Endothelial cell of umbilical vein (primary cell): ENCODE measurements around the gene SNHG17. TPM values are rescaled to one million over a fixed set of nuclear protein-coding genes. Genes with fewer than 3 reads are reported as not detected.
A peak's percentile ranks its signal among the peaks of the same experiment; 100 is the strongest.

Experiments
- BruUV-seq: library from RNA; stranded (reverse); fragments of 400-500 nt; replicated peaks from 2 replicates; lab custom pipeline; 2021; lab: Mats Ljungman, UMichigan
- CTCF ChIA-PET: fragments of 300-600, 350-600 bp; sonication (Branson Sonifier 250); formaldehyde crosslinking; loops from one replicate; lab custom pipeline; 2021; ENCODE audit warnings: antibody characterized with exemption, inconsistent platforms; lab: Charles Lee
- POLR2A ChIA-PET: fragments of 300-600, 350-600 bp; sonication (Branson Sonifier 250); formaldehyde crosslinking; loops from one replicate; lab custom pipeline; 2021; ENCODE audit warnings: antibody characterized with exemption, inconsistent platforms; lab: Charles Lee
- DNase-seq: peaks from one replicate; pipeline ENCODE4 v3.0.0-alpha.2; 2011; ENCODE audit warnings: low read depth, low spot score
- FAIRE-seq: peaks from 2 replicates; lab custom pipeline; 2011; peaks lifted over from hg19 to GRCh38; lab: Jason Lieb, UNC
- H2AFZ ChIP-seq: 2 replicates; pipeline ENCODE4 v1.6.0; 2012; ENCODE audit warnings: low read depth, low read length, control low read depth, inconsistent platforms
- H3K27ac ChIP-seq: 2 replicates; pipeline ENCODE4 v1.5.1; 2011; ENCODE audit warnings: low read depth, mild to moderate bottlenecking, control low read depth, low read length, moderate library complexity; ENCODE audit not compliant: insufficient read depth
- H3K27me3 ChIP-seq, 2 experiments: 2 replicates each; pipeline versions ENCODE4 v1.6.0 to v1.6.1; 2011; ENCODE audit warnings: low read length in 2 of 2, mixed read lengths in 1 of 2; ENCODE audit not compliant: control insufficient read depth in 2 of 2, insufficient read depth in 2 of 2
- H3K36me3 ChIP-seq, 2 experiments: 2 replicates in 1 of 2; 3 replicates in 1 of 2; pipeline ENCODE4 v1.5.1; 2011; ENCODE audit warnings: low read length in 2 of 2, mild to moderate bottlenecking in 1 of 2, moderate library complexity in 1 of 2; ENCODE audit not compliant: control insufficient read depth in 2 of 2, insufficient read depth in 2 of 2; ENCODE audit errors: extremely low read depth in 1 of 2
- H3K4me1 ChIP-seq: 3 replicates; pipeline ENCODE4 v1.5.1; 2011; ENCODE audit warnings: mild to moderate bottlenecking, low read length; ENCODE audit not compliant: control insufficient read depth, insufficient read depth; ENCODE audit errors: extremely low read depth
- H3K4me2 ChIP-seq: 2 replicates; pipeline ENCODE4 v1.6.1; 2011; ENCODE audit warnings: low read length, control low read depth, mixed read lengths; ENCODE audit not compliant: insufficient read depth
- H3K4me3 ChIP-seq, 3 experiments: fragments of 200-600 bp in 1 of 3; sonication (generic), shearing (Covaris generic) in 1 of 3; replicated peaks in 1 of 3; 2 replicates each; pipeline ENCODE4 v1.5.1; 2011 to 2016; ENCODE audit warnings: control low read depth in 3 of 3, low read length in 3 of 3, mild to moderate bottlenecking in 2 of 3, inconsistent platforms in 1 of 3, low read depth in 1 of 3, moderate library complexity in 1 of 3; ENCODE audit not compliant: insufficient read depth in 1 of 3
- H3K79me2 ChIP-seq: 2 replicates; pipeline ENCODE4 v1.6.0; 2012; ENCODE audit warnings: low read length, inconsistent platforms; ENCODE audit not compliant: control insufficient read depth, insufficient read depth
- H3K9ac ChIP-seq: replicated peaks from 2 replicates; pipeline ENCODE3; 2011; ENCODE audit warnings: low read length, control low read depth; ENCODE audit not compliant: insufficient read depth; ENCODE audit errors: extremely low read depth
- H3K9me1 ChIP-seq: replicated peaks from 3 replicates; pipeline ENCODE4 v1.6.0; 2011; ENCODE audit warnings: mild to moderate bottlenecking, low read length; ENCODE audit not compliant: control insufficient read depth, insufficient read depth; ENCODE audit errors: extremely low read depth
- H3K9me3 ChIP-seq: replicated peaks from 2 replicates; pipeline ENCODE4 v1.5.1; 2012; ENCODE audit warnings: low read length, inconsistent platforms; ENCODE audit not compliant: control insufficient read depth, insufficient read depth
- H4K20me1 ChIP-seq: replicated peaks from 2 replicates; pipeline ENCODE3; 2011; ENCODE audit warnings: mild to moderate bottlenecking, low read length; ENCODE audit not compliant: control insufficient read depth, insufficient read depth; ENCODE audit errors: extremely low read depth
- EZH2 ChIP-seq: IDR thresholded peaks from 2 replicates; pipeline ENCODE4 v1.6.1; 2012; ENCODE audit warnings: borderline replicate concordance, low read depth, mild to moderate bottlenecking, moderate library complexity, low read length, inconsistent platforms; ENCODE audit not compliant: severe bottlenecking
- FOS ChIP-seq: IDR thresholded peaks from 2 replicates; pipeline ENCODE4 v1.6.1; 2011; ENCODE audit warnings: mild to moderate bottlenecking, low read length, moderate library complexity, borderline replicate concordance; ENCODE audit not compliant: insufficient read depth
- GATA2 ChIP-seq: IDR thresholded peaks from 2 replicates; pipeline ENCODE4 v1.7.0; 2011; ENCODE audit warnings: low read depth, mild to moderate bottlenecking, moderate library complexity, mixed read lengths, low read length; ENCODE audit not compliant: insufficient read length, insufficient read depth
- JUN ChIP-seq: IDR thresholded peaks from 2 replicates; pipeline ENCODE4 v1.6.1; 2011; ENCODE audit warnings: borderline replicate concordance, low read depth; ENCODE audit not compliant: insufficient read length, insufficient read depth
- MAX ChIP-seq: IDR thresholded peaks from 2 replicates; pipeline ENCODE4 v1.6.1; 2011; ENCODE audit not compliant: insufficient read depth, insufficient read length
- MYC ChIP-seq: IDR thresholded peaks from one replicate; pipeline ENCODE4 v1.6.1; 2011; ENCODE audit warnings: mild to moderate bottlenecking, low read depth, low read length
- POLR2A ChIP-seq: IDR thresholded peaks from 2 replicates; pipeline ENCODE4 v1.6.1; 2012; ENCODE audit warnings: low read depth, mild to moderate bottlenecking, control low read depth, low read length
- POLR2AphosphoS5 ChIP-seq: IDR thresholded peaks from 2 replicates; pipeline ENCODE4 v1.6.1; 2012; ENCODE audit warnings: low read depth, mild to moderate bottlenecking, control low read depth, low read length, moderate library complexity; ENCODE audit not compliant: insufficient read depth
- dilution Hi-C: fragments of 300-500 bp; cut with MboI; formaldehyde crosslinking; loops from one replicate; pipeline ENCODE4 v1.15.0; 2019; ENCODE audit warnings: low sequenced_read_pairs; ENCODE audit not compliant: extremely low pct_ligation_motif_present
- intact Hi-C: fragments of 100-400 bp; cut with micrococcal nuclease; formaldehyde crosslinking; loops from one replicate; pipeline ENCODE4 v1.10.0; 2022
- polyA plus RNA-seq, 4 experiments: library from polyadenylated mRNA; depleted of rRNA in 3 of 4; stranded (reverse) in 3 of 4; unstranded in 1 of 4; fragments of >200 nt; gene quantifications; 2 replicates each; pipeline versions ENCODE4 v1.2.1 to v1.2.3, GENCODE V29; 2011 to 2012; ENCODE audit warnings: missing spikeins in 1 of 4
- total RNA-seq: library from RNA; stranded (reverse); gene quantifications from 2 replicates; pipeline ENCODE4 v1.2.3, GENCODE V29; 2021
- TF ChIP-seq, protein P1 (sequence below), 2 donors: IDR thresholded peaks; 1 replicate in 1 of 2; 2 replicates in 1 of 2; pipeline ENCODE4 v1.5.1; 2011; ENCODE audit warnings: low read length in 2 of 2, mild to moderate bottlenecking in 2 of 2, moderate library complexity in 2 of 2, control low read depth in 1 of 2, inconsistent platforms in 1 of 2, low read depth in 1 of 2; ENCODE audit not compliant: insufficient read depth in 1 of 2; ENCODE audit errors: extremely low read depth in 1 of 2

The SNHG17 gene
- total and polyA plus RNA-seq, 2 donors (not counting 3 experiments of a cell fraction or from before 2014, with no cell fraction given): 39.4 to 94.0 TPM

DNA sequence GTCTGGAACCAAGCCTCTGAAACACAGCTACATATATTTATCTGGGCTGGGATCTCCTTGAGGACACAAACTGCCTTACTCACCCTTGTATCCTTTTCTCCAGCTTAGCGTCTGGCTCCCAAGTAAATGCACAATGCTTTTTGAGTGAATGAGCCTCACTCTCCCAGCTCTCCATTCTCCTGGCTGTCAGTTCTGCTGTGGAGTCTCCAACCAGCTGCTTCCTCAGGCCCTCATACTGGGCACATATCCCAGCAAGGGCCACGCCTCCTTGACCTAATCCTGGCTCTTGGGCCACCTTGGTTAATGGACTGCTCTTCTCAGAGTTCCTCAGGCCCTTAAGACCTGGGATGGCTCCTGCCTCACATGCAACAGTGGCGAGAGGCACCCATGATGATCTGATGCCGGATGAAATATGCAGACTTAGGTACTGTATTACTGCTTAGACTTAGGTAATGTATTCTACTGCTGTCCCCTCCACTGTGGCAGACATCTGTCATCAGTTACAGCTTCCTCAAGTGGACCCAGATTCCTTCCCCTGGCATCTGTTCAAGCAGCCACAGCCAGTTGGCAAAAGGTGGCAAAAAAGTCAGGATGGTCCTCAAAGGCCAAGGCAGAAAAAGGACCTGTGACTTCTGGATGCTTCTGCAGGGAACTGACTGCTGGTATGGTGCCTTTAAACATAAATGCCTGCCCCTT, 16.5 kb downstream of the SNHG17 start:
- no peak overlapping the region for H3K4me3 ChIP-seq
- no peaks in the 10 kb centered on the region for H3K4me1 ChIP-seq
- H3K36me3 ChIP-seq: peaks cover 28 to 42% of the 10 kb centered on the region in 2 experiments
- H3K27ac ChIP-seq: no peak overlapping the region
- H3K9ac ChIP-seq: no peak overlapping the region
- TF ChIP-seq JUN: no peak
- TF ChIP-seq GATA2: no peak
- TF ChIP-seq EZH2: no peak
- TF ChIP-seq POLR2AphosphoS5: peak; percentile 30
- TF ChIP-seq POLR2A: no peak
- no peak overlapping the region for H2AFZ ChIP-seq
- peaks cover 15% of the 10 kb centered on the region for H3K79me2 ChIP-seq
- DNase-seq (peak; percentile 77), FAIRE-seq (peak; percentile 63)
- no peaks in the 10 kb centered on the region for H3K27me3 ChIP-seq
- POLR2A ChIA-PET: interaction anchor here (1.1 kb wide), 1 partner anchor 54 kb away, joined by 3 read pairs; the partner anchor contains the start of gene RALGAPB
- BruUV-seq: no TSS peak
- H3K4me2 ChIP-seq: no peak overlapping the region
- no peaks in the 10 kb centered on the region for H4K20me1 ChIP-seq
- H3K9me1 ChIP-seq: no peaks in the 10 kb centered on the region
- intact Hi-C loops (no loop called here), dilution Hi-C loops (no loop called here)
- CTCF ChIA-PET: interaction anchor here (0.9 to 2.8 kb wide), 6 partner anchors 10 to 345 kb away, joined by 3 to 17 read pairs (median 4); partner anchors contain the start of gene SNHG17
- H3K9me3 ChIP-seq: no peaks in the 10 kb centered on the region

DNA sequence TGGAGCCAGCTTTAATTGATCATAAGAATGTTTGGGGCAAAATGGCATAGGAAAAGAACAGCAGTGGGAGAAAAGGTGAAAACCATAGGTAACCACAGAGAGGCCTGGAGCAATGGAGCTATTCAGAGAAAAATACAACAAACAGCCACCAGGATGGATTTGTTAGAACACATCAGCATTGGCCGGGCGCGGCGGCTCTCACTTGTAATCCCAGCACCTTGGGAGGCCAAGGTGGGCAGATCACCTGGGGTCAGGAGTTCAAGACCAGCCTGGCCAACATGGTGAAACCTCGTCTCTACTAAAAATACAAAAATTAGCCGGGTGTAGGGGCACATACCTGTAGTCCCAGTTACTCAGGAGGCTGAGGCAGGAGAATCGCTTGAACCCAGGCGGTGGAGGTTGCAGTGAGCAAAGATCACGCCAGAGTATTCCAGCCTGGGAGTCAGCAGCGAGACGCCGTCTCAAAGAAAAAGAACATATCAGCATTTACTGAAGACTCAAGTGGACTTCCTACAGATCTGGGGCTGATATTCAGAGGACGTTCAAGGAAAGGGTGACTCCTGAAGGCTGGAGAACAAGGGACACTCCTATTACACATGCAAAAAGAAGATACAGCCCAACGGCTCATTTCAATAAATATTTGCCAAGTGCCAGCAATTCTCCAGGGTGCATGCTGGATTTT, 20.2 kb downstream of the SNHG17 start:
- DNase-seq: no peak
- Histone ChIP-seq H3K9me3 (no peaks in the 10 kb centered on the region), H3K36me3 (peaks cover 13 to 14% of the 10 kb centered on the region in 2 experiments), H3K9me1 (no peaks in the 10 kb centered on the region), H3K4me3 (no peak overlapping the region), H3K4me2 (no peak overlapping the region), H3K9ac (no peak overlapping the region), H3K79me2 (no peaks in the 10 kb centered on the region), H4K20me1 (no peaks in the 10 kb centered on the region), H3K27me3 (no peaks in the 10 kb centered on the region), H3K27ac (no peak overlapping the region), H3K4me1 (no peaks in the 10 kb centered on the region), H2AFZ (no peak overlapping the region)
- dilution Hi-C loops (no loop called here), intact Hi-C loops (no loop called here)
- BruUV-seq: no TSS peak
- FAIRE-seq: no peak
- ChIA-PET POLR2A (no interaction called here), CTCF (no interaction called here)
- TF ChIP-seq GATA2: no peak
- no peak for TF ChIP-seq JUN
- TF ChIP-seq EZH2: no peak
- TF ChIP-seq POLR2A: no peak
- TF ChIP-seq, protein P1, sequence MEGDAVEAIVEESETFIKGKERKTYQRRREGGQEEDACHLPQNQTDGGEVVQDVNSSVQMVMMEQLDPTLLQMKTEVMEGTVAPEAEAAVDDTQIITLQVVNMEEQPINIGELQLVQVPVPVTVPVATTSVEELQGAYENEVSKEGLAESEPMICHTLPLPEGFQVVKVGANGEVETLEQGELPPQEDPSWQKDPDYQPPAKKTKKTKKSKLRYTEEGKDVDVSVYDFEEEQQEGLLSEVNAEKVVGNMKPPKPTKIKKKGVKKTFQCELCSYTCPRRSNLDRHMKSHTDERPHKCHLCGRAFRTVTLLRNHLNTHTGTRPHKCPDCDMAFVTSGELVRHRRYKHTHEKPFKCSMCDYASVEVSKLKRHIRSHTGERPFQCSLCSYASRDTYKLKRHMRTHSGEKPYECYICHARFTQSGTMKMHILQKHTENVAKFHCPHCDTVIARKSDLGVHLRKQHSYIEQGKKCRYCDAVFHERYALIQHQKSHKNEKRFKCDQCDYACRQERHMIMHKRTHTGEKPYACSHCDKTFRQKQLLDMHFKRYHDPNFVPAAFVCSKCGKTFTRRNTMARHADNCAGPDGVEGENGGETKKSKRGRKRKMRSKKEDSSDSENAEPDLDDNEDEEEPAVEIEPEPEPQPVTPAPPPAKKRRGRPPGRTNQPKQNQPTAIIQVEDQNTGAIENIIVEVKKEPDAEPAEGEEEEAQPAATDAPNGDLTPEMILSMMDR (IDR thresholded peaks at IDR 0.05; ENCODE audit: extremely low read depth in 1 of 2, insufficient read depth in 1 of 2, low read depth in 1 of 2, low read length in 2 of 2): no peak
- no peak for TF ChIP-seq MYC
- TF ChIP-seq FOS: no peak
- no peak for TF ChIP-seq MAX
- TF ChIP-seq POLR2AphosphoS5: no peak
